OCI-LY7 (cell line): ENCODE measurements around the gene AHNAK2. TPM values are rescaled to one million over a fixed set of nuclear protein-coding genes. Genes with fewer than 3 reads are reported as not detected.

ENCODE experiments used
- BruUV-seq: library from RNA; stranded (reverse); fragments of 400-500 nt; replicated peaks from 2 replicates; lab custom pipeline; 2021; lab: Mats Ljungman, UMichigan
- CTCF ChIA-PET: fragments of 300-600 bp; sonication (Branson Sonifier 250); formaldehyde crosslinking; loops from one replicate; lab custom pipeline; 2022; ENCODE audit warnings: antibody characterized with exemption; ENCODE audit not compliant: unreplicated experiment; lab: Charles Lee
- POLR2A ChIA-PET: fragments of 300-600 bp; sonication (Branson Sonifier 250); formaldehyde crosslinking; loops from one replicate; lab custom pipeline; 2022; ENCODE audit warnings: antibody characterized with exemption; lab: Charles Lee
- DNase-seq: peaks from one replicate; pipeline ENCODE4 v3.0.0-alpha.2; 2015; ENCODE audit warnings: low spot score
- H2AFZ ChIP-seq: fragments of 200-600 bp; sonication (generic), shearing (Covaris generic); 2 replicates; pipeline ENCODE4 v1.6.1; 2014; ENCODE audit warnings: mild to moderate bottlenecking, antibody characterized with exemption, low read length, moderate library complexity
- H3K27ac ChIP-seq: fragments of 200-600 bp; sonication (generic); 2 replicates; pipeline ENCODE4 v1.5.1; 2014; ENCODE audit warnings: mixed run types, low read depth, mild to moderate bottlenecking, moderate library complexity, low read length, inconsistent platforms; ENCODE audit not compliant: poor library complexity, severe bottlenecking
- H3K36me3 ChIP-seq: fragments of 200-600 bp; sonication (generic); 2 replicates; pipeline ENCODE4 v1.6.1; 2014; ENCODE audit warnings: mild to moderate bottlenecking, antibody characterized with exemption, low read length, moderate library complexity, mixed read lengths; ENCODE audit not compliant: insufficient read depth
- H3K4me1 ChIP-seq: fragments of 200-600 bp; sonication (generic); 2 replicates; pipeline ENCODE4 v1.5.1; 2014; ENCODE audit warnings: mild to moderate bottlenecking, low read length; ENCODE audit not compliant: insufficient read depth, poor library complexity, severe bottlenecking
- H3K4me2 ChIP-seq: fragments of 200-600 bp; sonication (generic); 2 replicates; pipeline ENCODE4 v1.6.1; 2014; ENCODE audit warnings: mild to moderate bottlenecking, low read length
- H3K4me3 ChIP-seq: fragments of 200-600 bp; sonication (generic); 2 replicates; pipeline ENCODE4 v1.5.1; 2014; ENCODE audit warnings: mild to moderate bottlenecking, low read depth, low read length; ENCODE audit not compliant: poor library complexity, severe bottlenecking
- H3K79me2 ChIP-seq: fragments of 200-600 bp; sonication (generic); 2 replicates; pipeline ENCODE4 v1.6.1; 2016; ENCODE audit warnings: low read depth, mild to moderate bottlenecking, low read length, moderate library complexity, mixed read lengths; ENCODE audit not compliant: insufficient read depth
- H3K9me2 ChIP-seq: fragments of 200-600 bp; sonication (generic); 2 replicates; pipeline ENCODE4 v1.6.1; 2016; ENCODE audit warnings: mild to moderate bottlenecking, low read length, mixed read lengths; ENCODE audit not compliant: insufficient read depth
- H3K9me3 ChIP-seq: fragments of 200-600 bp; sonication (generic); 2 replicates; pipeline ENCODE4 v1.6.1; 2014; ENCODE audit warnings: mild to moderate bottlenecking, mixed run types, low read length, mixed read lengths
- H4K20me1 ChIP-seq: fragments of 200-600 bp; sonication (generic); 2 replicates; pipeline ENCODE4 v1.6.1; 2014; ENCODE audit warnings: mild to moderate bottlenecking, antibody characterized with exemption, low read length, moderate library complexity, mixed read lengths; ENCODE audit not compliant: insufficient read depth
- EZH2phosphoT487 ChIP-seq: fragments of 200-600 bp; sonication (generic); IDR thresholded peaks from 2 replicates; pipeline ENCODE4 v1.6.1; 2018; ENCODE audit warnings: low read depth, borderline replicate concordance, mild to moderate bottlenecking, mixed run types, antibody characterized with exemption, low read length, moderate library complexity, mixed read lengths
- intact Hi-C: fragments of 100-400 bp; cut with micrococcal nuclease; formaldehyde crosslinking; loops from one replicate; pipeline ENCODE4 v1.10.0; 2022; ENCODE audit not compliant: unreplicated experiment
- total RNA-seq, 2 experiments: library from RNA; depleted of rRNA in 1 of 2; stranded (reverse); fragments of >200 nt in 1 of 2; shearing (Covaris generic) in 1 of 2; gene quantifications; 2 replicates each; pipeline ENCODE4 v1.2.3, GENCODE V29; 2014 to 2022
- TF ChIP-seq, protein P1 (sequence below): fragments of 200-600 bp; sonication (generic); conservative IDR thresholded peaks from 2 replicates; pipeline ENCODE4 v1.5.1; 2014; ENCODE audit warnings: mild to moderate bottlenecking, antibody characterized with exemption, low read length, moderate library complexity, mixed read lengths

Gene AHNAK2
- total RNA-seq, 2 experiments from 2014 or later = 0.61 TPM; not detected in 1

GRCh38 chr14:104895207-104895785 is 82.9 kb downstream of the AHNAK2 start:
- no peaks in the 10 kb centered on the region for H4K20me1 ChIP-seq
- TF ChIP-seq EZH2phosphoT487 = no peak
- TF ChIP-seq, protein P1, sequence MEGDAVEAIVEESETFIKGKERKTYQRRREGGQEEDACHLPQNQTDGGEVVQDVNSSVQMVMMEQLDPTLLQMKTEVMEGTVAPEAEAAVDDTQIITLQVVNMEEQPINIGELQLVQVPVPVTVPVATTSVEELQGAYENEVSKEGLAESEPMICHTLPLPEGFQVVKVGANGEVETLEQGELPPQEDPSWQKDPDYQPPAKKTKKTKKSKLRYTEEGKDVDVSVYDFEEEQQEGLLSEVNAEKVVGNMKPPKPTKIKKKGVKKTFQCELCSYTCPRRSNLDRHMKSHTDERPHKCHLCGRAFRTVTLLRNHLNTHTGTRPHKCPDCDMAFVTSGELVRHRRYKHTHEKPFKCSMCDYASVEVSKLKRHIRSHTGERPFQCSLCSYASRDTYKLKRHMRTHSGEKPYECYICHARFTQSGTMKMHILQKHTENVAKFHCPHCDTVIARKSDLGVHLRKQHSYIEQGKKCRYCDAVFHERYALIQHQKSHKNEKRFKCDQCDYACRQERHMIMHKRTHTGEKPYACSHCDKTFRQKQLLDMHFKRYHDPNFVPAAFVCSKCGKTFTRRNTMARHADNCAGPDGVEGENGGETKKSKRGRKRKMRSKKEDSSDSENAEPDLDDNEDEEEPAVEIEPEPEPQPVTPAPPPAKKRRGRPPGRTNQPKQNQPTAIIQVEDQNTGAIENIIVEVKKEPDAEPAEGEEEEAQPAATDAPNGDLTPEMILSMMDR = no peak
- no peaks in the 10 kb centered on the region for H3K36me3 ChIP-seq
- no peaks in the 10 kb centered on the region for H3K9me3 ChIP-seq
- no peak overlapping the region for H3K4me2 ChIP-seq
- H3K9me2 ChIP-seq = no peaks in the 10 kb centered on the region
- H3K4me1 ChIP-seq = no peaks in the 10 kb centered on the region
- no TSS peak for BruUV-seq
- intact Hi-C loops = no loop called here
- H2AFZ ChIP-seq = no peak overlapping the region
- ChIA-PET CTCF (no interaction called here), POLR2A (no interaction called here)
- H3K79me2 ChIP-seq = no peaks in the 10 kb centered on the region
- no peak overlapping the region for H3K27ac ChIP-seq
- no peak for DNase-seq
- H3K4me3 ChIP-seq = no peak overlapping the region

DNA sequence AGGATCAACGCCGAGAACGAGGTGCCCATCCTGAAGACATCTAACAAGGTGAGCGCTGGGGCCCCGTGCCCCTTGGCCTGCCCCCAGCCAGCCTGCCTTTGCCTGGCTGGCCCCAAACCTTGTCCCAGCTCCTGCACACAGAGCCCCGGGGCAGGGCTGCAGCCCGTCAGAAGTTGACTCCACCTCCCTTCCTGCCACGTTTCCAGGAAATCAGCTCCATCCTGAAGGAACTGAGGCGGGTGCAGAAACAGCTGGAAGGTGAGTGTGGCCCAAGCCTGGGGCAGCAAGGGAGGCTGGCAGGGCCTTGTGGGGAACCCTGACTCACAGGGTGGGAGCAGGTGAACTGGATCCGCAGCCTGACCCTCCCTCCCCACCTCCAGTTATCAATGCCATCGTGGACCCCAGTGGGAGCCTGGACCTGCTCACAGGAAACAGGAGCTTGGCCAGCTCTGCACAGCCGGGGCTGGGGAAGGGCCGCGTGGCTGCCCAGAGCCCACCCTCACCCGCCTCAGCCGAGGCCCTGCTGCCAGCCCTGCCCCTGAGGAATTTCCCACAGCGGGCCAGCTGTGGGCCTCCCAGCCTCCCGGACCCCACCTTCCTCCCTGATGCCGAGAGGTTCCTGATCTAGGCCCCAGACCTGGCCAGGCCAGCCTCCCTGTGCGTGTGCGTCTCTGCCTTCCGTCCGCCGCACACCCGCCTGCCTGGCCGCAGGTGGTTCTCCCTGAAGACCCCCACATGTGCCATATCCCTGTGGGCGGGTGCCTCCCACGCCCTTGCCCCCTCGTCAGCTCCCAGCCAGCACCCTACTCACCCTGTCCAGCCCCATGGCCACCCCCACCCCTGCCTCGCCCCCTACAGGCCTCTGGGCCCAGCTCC is 83.6 kb downstream of the AHNAK2 start:
- CTCF ChIA-PET = no interaction called here
- no peak for DNase-seq
- intact Hi-C loops = no loop called here
- no peaks in the 10 kb centered on the region for H3K9me3 ChIP-seq
- TF ChIP-seq, protein P1 = no peak
- no peak for TF ChIP-seq EZH2phosphoT487
- POLR2A ChIA-PET = no interaction called here
- BruUV-seq = no TSS peak
- no peaks in the 10 kb centered on the region for H3K9me2 ChIP-seq
- no peaks in the 10 kb centered on the region for H3K4me1 ChIP-seq
- no peaks in the 10 kb centered on the region for H4K20me1 ChIP-seq
- no peak overlapping the region for H3K4me3 ChIP-seq
- no peak overlapping the region for H2AFZ ChIP-seq
- no peaks in the 10 kb centered on the region for H3K36me3 ChIP-seq
- no peak overlapping the region for H3K4me2 ChIP-seq
- H3K79me2 ChIP-seq = no peaks in the 10 kb centered on the region
- H3K27ac ChIP-seq = no peak overlapping the region
